Testis (tissue), 2 donors: ENCODE data around the gene PPARG.

Experiments
- CTCF ChIP-seq, 3 experiments: fragments of 450-650 bp in 2 of 3; fragments of 200-600 bp in 1 of 3; sonication (generic) in 1 of 3; IDR thresholded peaks; one replicate each; pipeline ENCODE4 v1.5.1; 2016 to 2019; ENCODE audit warnings: antibody characterized with exemption in 3 of 3, mild to moderate bottlenecking in 2 of 3, moderate library complexity in 1 of 3
- POLR2A ChIP-seq: fragments of 450-650 bp; IDR thresholded peaks from one replicate; pipeline ENCODE4 v1.6.1; 2017; ENCODE audit warnings: antibody characterized with exemption, mild to moderate bottlenecking, moderate library complexity

GRCh38 chr3:12444582-12445471 is 156.0 kb downstream of the PPARG start:
- TF ChIP-seq POLR2A (no peak), CTCF (IDR thresholded peaks at IDR 0.05) (no peak)
